K562 (cell line): ENCODE results near the gene CACNA1I. TPM values are rescaled to one million over a fixed set of nuclear protein-coding genes. Genes with fewer than 3 reads are reported as not detected.

Experiments
- BCOR ChIP-seq: fragments of 450-650 bp; IDR thresholded peaks from 2 replicates; pipeline ENCODE4 v1.6.1; 2016
- CBX1 ChIP-seq: sonication (generic); IDR thresholded peaks from 2 replicates; pipeline ENCODE4 v1.6.1; 2016; ENCODE audit warnings: antibody characterized with exemption, low read depth, mild to moderate bottlenecking
- CEBPG ChIP-seq, 3 experiments: fragments of 200-800 bp in 1 of 3; sonication (Bioruptor generic) in 1 of 3; sonication (generic) in 1 of 3; formaldehyde crosslinking in 1 of 3; IDR thresholded peaks in 2 of 3; conservative IDR thresholded peaks in 1 of 3; 2 replicates each; pipeline versions ENCODE4 v1.6.1 to v1.8.0; 2016 to 2022; ENCODE audit warnings: missing compliant biosample characterization in 2 of 3, missing genetic modification characterization in 2 of 3, mild to moderate bottlenecking in 1 of 3, missing genetic modification reagents in 1 of 3
- ETV5 ChIP-seq: sonication (generic); formaldehyde crosslinking; IDR thresholded peaks from 2 replicates; pipeline ENCODE4 v1.4.0; 2020; ENCODE audit warnings: low read depth, mild to moderate bottlenecking, missing genetic modification reagents
- GABPB1 ChIP-seq: sonication (generic); formaldehyde crosslinking; IDR thresholded peaks from 2 replicates; pipeline ENCODE4 v1.8.0; 2022; ENCODE audit warnings: mild to moderate bottlenecking, missing genetic modification reagents
- HCFC1 ChIP-seq: IDR thresholded peaks from 2 replicates; pipeline ENCODE4 v1.6.1; 2012; ENCODE audit warnings: low read depth, low read length, improper control_type of control experiment
- LCOR ChIP-seq: sonication (generic); formaldehyde crosslinking; IDR thresholded peaks from 2 replicates; pipeline ENCODE4 v1.8.0; 2022; ENCODE audit warnings: mild to moderate bottlenecking, missing genetic modification reagents
- MTA1 ChIP-seq: fragments of 450-650 bp; IDR thresholded peaks from 2 replicates; pipeline ENCODE4 v1.6.1; 2017; ENCODE audit warnings: borderline replicate concordance
- NFIC ChIP-seq: fragments of 450-650 bp; IDR thresholded peaks from 2 replicates; pipeline ENCODE4 v1.6.1; 2017; ENCODE audit warnings: mild to moderate bottlenecking, inconsistent platforms
- PCBP1 ChIP-seq: fragments of 200-400 bp; formaldehyde crosslinking; IDR thresholded peaks from 2 replicates; pipeline ENCODE4 v1.6.1; 2018; ENCODE audit warnings: mild to moderate bottlenecking, low read depth, low read length; ENCODE audit not compliant: poor library complexity, severe bottlenecking
- TAF1 ChIP-seq: IDR thresholded peaks from 2 replicates; pipeline ENCODE4 v1.6.1; 2011; ENCODE audit warnings: mild to moderate bottlenecking, low read length, moderate library complexity; ENCODE audit not compliant: insufficient read depth, control insufficient read depth, severe bottlenecking; ENCODE audit errors: extremely low read depth
- TEAD1 ChIP-seq, 2 experiments: fragments of 450-650 bp in 1 of 2; sonication (generic) in 1 of 2; formaldehyde crosslinking; IDR thresholded peaks; 2 replicates each; pipeline versions ENCODE4 v1.4.0 to v1.8.0; 2020 to 2022; ENCODE audit warnings: mild to moderate bottlenecking in 2 of 2, missing genetic modification reagents in 1 of 2
- ZBTB34 ChIP-seq: fragments of 250-450 bp; sonication (Bioruptor Pico); IDR thresholded peaks from 2 replicates; pipeline ENCODE4 v1.8.0; 2021; ENCODE audit warnings: mild to moderate bottlenecking, moderate library complexity
- ZBTB7A ChIP-seq: IDR thresholded peaks from 2 replicates; pipeline ENCODE4 v1.6.1; 2011; ENCODE audit warnings: low read depth, mild to moderate bottlenecking, low read length, moderate library complexity, borderline replicate concordance; ENCODE audit not compliant: control insufficient read depth
- ZNF232 ChIP-seq: sonication (generic); formaldehyde crosslinking; IDR thresholded peaks from 2 replicates; pipeline ENCODE4 v1.8.0; 2022; ENCODE audit warnings: mild to moderate bottlenecking, missing genetic modification reagents
- polyA plus RNA-seq, 8 experiments: library from polyadenylated mRNA; depleted of rRNA in 4 of 8; stranded (reverse) in 5 of 8; unstranded in 3 of 8; fragments of >200 nt; fragmentation: Nextera tagmentation in 2 of 8; fragmentation: Illumina TruSeq in 1 of 8; extraction: Ambion mirVana in 2 of 8; extraction: Trizol in 1 of 8; gene quantifications; 2 replicates each; pipeline versions ENCODE4 v1.2.1 to v1.2.3, GENCODE V29; 2011 to 2014; ENCODE audit warnings: inconsistent platforms in 1 of 8, missing spikeins in 1 of 8
- total RNA-seq, 7 experiments: library from RNA; depleted of rRNA in 6 of 7; stranded (reverse); fragments of >200 nt in 6 of 7; fragmentation: Illumina TruSeq in 2 of 7; extraction: Trizol in 2 of 7; gene quantifications; 2 replicates each; pipeline versions ENCODE4 v1.2.1 to v1.2.3, GENCODE V29; 2011 to 2021; ENCODE audit warnings: low replicate concordance in 1 of 7
- TF ChIP-seq, protein P1 (sequence below): sonication (generic); formaldehyde crosslinking; IDR thresholded peaks from 2 replicates; pipeline ENCODE4 v1.8.0; 2023; ENCODE audit warnings: mild to moderate bottlenecking, missing genetic modification reagents
- TF ChIP-seq, protein P2 (sequence below): fragments of 250-450 bp; sonication (Bioruptor Pico); IDR thresholded peaks from 2 replicates; pipeline ENCODE4 v1.5.0; 2021; ENCODE audit warnings: mild to moderate bottlenecking, moderate library complexity

The CACNA1I gene
- total and polyA plus RNA-seq, 9 of the 15 experiments (the other 6 are each of a cell fraction or from before 2014, with no cell fraction given), result 0.01 to 0.79 (median 0.32) TPM; not detected in 1

GRCh38 chr22:39532215-39533073, 38.1 kb upstream of the CACNA1I start, which contains the start of gene RPS19BP1 (continued):
- TF ChIP-seq, protein P1, sequence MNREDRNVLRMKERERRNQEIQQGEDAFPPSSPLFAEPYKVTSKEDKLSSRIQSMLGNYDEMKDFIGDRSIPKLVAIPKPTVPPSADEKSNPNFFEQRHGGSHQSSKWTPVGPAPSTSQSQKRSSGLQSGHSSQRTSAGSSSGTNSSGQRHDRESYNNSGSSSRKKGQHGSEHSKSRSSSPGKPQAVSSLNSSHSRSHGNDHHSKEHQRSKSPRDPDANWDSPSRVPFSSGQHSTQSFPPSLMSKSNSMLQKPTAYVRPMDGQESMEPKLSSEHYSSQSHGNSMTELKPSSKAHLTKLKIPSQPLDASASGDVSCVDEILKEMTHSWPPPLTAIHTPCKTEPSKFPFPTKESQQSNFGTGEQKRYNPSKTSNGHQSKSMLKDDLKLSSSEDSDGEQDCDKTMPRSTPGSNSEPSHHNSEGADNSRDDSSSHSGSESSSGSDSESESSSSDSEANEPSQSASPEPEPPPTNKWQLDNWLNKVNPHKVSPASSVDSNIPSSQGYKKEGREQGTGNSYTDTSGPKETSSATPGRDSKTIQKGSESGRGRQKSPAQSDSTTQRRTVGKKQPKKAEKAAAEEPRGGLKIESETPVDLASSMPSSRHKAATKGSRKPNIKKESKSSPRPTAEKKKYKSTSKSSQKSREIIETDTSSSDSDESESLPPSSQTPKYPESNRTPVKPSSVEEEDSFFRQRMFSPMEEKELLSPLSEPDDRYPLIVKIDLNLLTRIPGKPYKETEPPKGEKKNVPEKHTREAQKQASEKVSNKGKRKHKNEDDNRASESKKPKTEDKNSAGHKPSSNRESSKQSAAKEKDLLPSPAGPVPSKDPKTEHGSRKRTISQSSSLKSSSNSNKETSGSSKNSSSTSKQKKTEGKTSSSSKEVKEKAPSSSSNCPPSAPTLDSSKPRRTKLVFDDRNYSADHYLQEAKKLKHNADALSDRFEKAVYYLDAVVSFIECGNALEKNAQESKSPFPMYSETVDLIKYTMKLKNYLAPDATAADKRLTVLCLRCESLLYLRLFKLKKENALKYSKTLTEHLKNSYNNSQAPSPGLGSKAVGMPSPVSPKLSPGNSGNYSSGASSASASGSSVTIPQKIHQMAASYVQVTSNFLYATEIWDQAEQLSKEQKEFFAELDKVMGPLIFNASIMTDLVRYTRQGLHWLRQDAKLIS (CRISPR knock-in tag), result peak; percentile 52; the same call in 1 of the 2 replicates
- peak; percentile 92 for TF ChIP-seq ZBTB7A
- no peak for TF ChIP-seq ZNF232 (CRISPR knock-in tag)
- TF ChIP-seq GABPB1 (CRISPR knock-in tag), result peak; percentile 97
- TF ChIP-seq, protein P2, sequence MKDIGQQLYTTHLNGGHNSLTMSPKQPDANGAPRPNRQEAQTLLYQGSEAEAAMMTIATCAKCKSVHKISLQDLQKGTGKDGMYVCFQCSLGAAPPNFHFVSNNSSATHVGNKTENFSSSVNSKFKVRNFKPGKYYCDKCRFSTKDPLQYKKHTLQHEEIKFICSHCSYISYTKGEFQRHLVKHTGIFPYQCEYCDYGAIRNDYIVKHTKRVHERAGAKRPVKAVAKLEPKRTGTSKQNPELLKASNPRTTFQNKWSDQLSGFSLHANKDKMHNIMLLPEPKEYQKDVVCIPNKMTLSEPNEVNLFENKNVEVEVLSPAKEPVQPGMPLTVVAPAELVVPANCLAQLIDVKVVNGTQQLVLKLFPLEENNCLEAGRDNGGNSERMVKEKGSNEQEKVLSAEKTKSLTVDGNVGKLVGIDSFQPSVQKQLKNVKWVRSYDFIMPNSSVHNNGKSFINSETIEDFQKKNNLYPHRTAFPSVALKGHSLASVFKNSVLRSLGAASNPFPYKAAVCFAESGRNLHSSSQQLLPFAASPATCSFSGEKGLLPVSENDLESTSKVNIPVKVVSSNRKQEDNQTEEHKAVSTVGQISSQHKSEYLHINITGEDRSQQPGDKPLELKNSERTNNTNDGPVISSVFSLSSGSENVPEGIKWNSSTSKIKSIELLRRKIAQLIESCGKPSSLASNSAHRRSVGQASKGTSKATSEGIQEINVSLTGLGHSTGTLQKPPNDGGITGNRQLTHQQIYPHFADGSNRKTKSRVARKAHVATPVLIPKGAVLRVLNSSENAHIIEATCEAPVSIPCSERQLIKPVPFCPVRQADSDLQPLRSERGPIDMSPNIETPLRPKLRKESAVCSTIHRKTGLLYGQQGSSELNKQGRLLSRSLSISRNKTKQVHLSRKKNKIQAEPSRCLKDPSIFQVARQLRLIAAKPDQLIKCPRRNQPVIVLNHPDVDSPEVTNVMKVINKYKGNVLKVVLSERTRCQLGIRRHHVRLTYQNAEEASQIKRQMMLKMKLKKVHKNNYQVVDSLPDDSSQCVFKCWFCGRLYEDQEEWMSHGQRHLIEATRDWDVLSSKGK (CRISPR knock-in tag), result no peak
- TF ChIP-seq BCOR, result no peak
- TF ChIP-seq NFIC, result peak; percentile 49
- TF ChIP-seq LCOR, result peak; percentile 39; the same call in 1 of the 2 replicates
- no peak for TF ChIP-seq PCBP1
- TF ChIP-seq HCFC1, result peak; percentile 66
- TF ChIP-seq TEAD1 (CRISPR knock-in tag; IDR thresholded peaks at IDR 0.05), result no peak
- peak; percentile 71; the same call in 1 of the 2 replicates for TF ChIP-seq ETV5 (CRISPR knock-in tag)
- TF ChIP-seq ZBTB34 (CRISPR knock-in tag), result no peak
- TF ChIP-seq CEBPG (CRISPR knock-in tag; IDR thresholded peaks at IDR 0.05), result peak; percentile 87
- peak; percentile 90 to 92 for TF ChIP-seq CEBPG (tag; conservative IDR thresholded peaks at IDR 0.05 in 1 of 2, IDR thresholded peaks at IDR 0.05 in 1 of 2)
- TF ChIP-seq MTA1, result no peak
- TF ChIP-seq TAF1, result peak; percentile 53
- no peak for TF ChIP-seq CBX1
